ENCODE measurements around the gene ASB11.
"Not testable (repeated sequence)": the region's sequence is repeated elsewhere in the genome, so short reads cannot be mapped to it uniquely, and the experiment has no call there.

Gene ASB11

GRCh38 chrX:15315509-15315908, at the start of gene ASB11:
ASB11 (minus strand) TSS chrX:15315640; CDS start chrX:15315605, 35 bp downstream.
- DNase-seq = no peak

GRCh38 chrX:15359701-15360100, 44.3 kb upstream of the ASB11 start:
- DNase-seq = no peak

GRCh38 chrX:15358533-15358932, 43.1 kb upstream of the ASB11 start:
- no peak for DNase-seq

- DNase-seq = no peak
These were observed 41.0 kb upstream of the ASB11 start for GRCh38 chrX:15356444-15356843.

GRCh38 chrX:15350329-15350996, 35.0 kb upstream of the ASB11 start:
- DNase-seq = no peak

- DNase-seq = no peak
These were observed 33.6 kb upstream of the ASB11 start for GRCh38 chrX:15349046-15349445.

GRCh38 chrX:15345976-15346375, 30.5 kb upstream of the ASB11 start:
- DNase-seq = no peak

- no peak for DNase-seq
These were observed 28.7 kb upstream of the ASB11 start for GRCh38 chrX:15344106-15344505.

GRCh38 chrX:15343075-15343476, 27.6 kb upstream of the ASB11 start:
- DNase-seq = no peak

- DNase-seq = no peak
These were observed 25.4 kb upstream of the ASB11 start for GRCh38 chrX:15340867-15341266.

GRCh38 chrX:15336023-15336413, 20.6 kb upstream of the ASB11 start:
- DNase-seq = peak; percentile 29

GRCh38 chrX:15335135-15336022, 19.9 kb upstream of the ASB11 start, which contains the start of gene PIGA:
PIGA (minus strand) TSS chrX:15335523; CDS start chrX:15331930, 3,593 bp downstream.
- DNase-seq = peak; percentile 86

- no peak for DNase-seq
These were observed 19.1 kb upstream of the ASB11 start for GRCh38 chrX:15334561-15334960.

- DNase-seq = no peak
These were observed 13.4 kb upstream of the ASB11 start for GRCh38 chrX:15328821-15329220.

- no peak for DNase-seq
These were observed 12.7 kb upstream of the ASB11 start for GRCh38 chrX:15328131-15328530.

- DNase-seq = no peak
These were observed 7.0 kb upstream of the ASB11 start for GRCh38 chrX:15322472-15322871.

- no peak for DNase-seq
These were observed 6.6 kb upstream of the ASB11 start for GRCh38 chrX:15322072-15322471.

- DNase-seq = no peak
These were observed 6.0 kb upstream of the ASB11 start for GRCh38 chrX:15321447-15321846.

GRCh38 chrX:15320297-15320696, 4.9 kb upstream of the ASB11 start:
- no peak for DNase-seq

GRCh38 chrX:15319075-15319474, 3.6 kb upstream of the ASB11 start:
- DNase-seq = no peak

GRCh38 chrX:15314472-15314871, 968 bp downstream of the ASB11 start:
- DNase-seq = no peak

- DNase-seq = no peak
These were observed 4.3 kb downstream of the ASB11 start for GRCh38 chrX:15311119-15311518.

- no peak for DNase-seq
These were observed 5.3 kb downstream of the ASB11 start for GRCh38 chrX:15310117-15310516.

GRCh38 chrX:15305899-15306298, 9.5 kb downstream of the ASB11 start:
- not testable (repeated sequence) for DNase-seq

Data from activated CD4-positive, alpha-beta T cell treated with anti-CD3 and anti-CD28 coated beads, Interleukin-2, amount 50 U/mL, for 1 hour (primary cell).